GM18526 (cell line): ENCODE measurements around the gene PRKCB.

ENCODE experiments used
- POLR2A ChIP-seq: IDR thresholded peaks from 3 replicates; pipeline ENCODE4 v1.6.1; 2011; ENCODE audit not compliant: insufficient read length; ENCODE audit errors: extremely low read depth

PRKCB gene

GRCh38 chr16:23829454-23829853 is 6.3 kb upstream of the PRKCB start:
- TF ChIP-seq POLR2A: no peak

- no peak for TF ChIP-seq POLR2A
These were observed 5.5 kb upstream of the PRKCB start for GRCh38 chr16:23830276-23830675.

GRCh38 chr16:23832882-23833281 is 2.9 kb upstream of the PRKCB start:
- TF ChIP-seq POLR2A: no peak

- TF ChIP-seq POLR2A: no peak
These were observed 2.3 kb upstream of the PRKCB start for GRCh38 chr16:23833504-23833903.

- TF ChIP-seq POLR2A: no peak
These were observed 1.7 kb upstream of the PRKCB start for GRCh38 chr16:23833960-23834685.

- no peak for TF ChIP-seq POLR2A
These were observed 258 bp downstream of the PRKCB start for GRCh38 chr16:23836078-23836403.

GRCh38 chr16:23836404-23837311 is 875 bp downstream of the PRKCB start:
- TF ChIP-seq POLR2A: no peak

GRCh38 chr16:23837553-23838308 is 1.9 kb downstream of the PRKCB start:
- TF ChIP-seq POLR2A: no peak

GRCh38 chr16:23838485-23839142 is 2.8 kb downstream of the PRKCB start:
- TF ChIP-seq POLR2A: no peak

GRCh38 chr16:23840310-23840709 is 4.5 kb downstream of the PRKCB start:
- TF ChIP-seq POLR2A: no peak

- no peak for TF ChIP-seq POLR2A
These were observed 6.4 kb downstream of the PRKCB start for GRCh38 chr16:23842137-23842600.

- TF ChIP-seq POLR2A: no peak
These were observed 7.4 kb downstream of the PRKCB start for GRCh38 chr16:23843143-23843542.

- no peak for TF ChIP-seq POLR2A
These were observed 11.5 kb downstream of the PRKCB start for GRCh38 chr16:23847251-23847650.

GRCh38 chr16:23847948-23848347 is 12.2 kb downstream of the PRKCB start:
- no peak for TF ChIP-seq POLR2A

- TF ChIP-seq POLR2A: no peak
These were observed 13.2 kb downstream of the PRKCB start for GRCh38 chr16:23848958-23849357.
